ENCODE results near the gene UQCC2. TPM values are rescaled to one million over a fixed set of nuclear protein-coding genes. Genes with fewer than 3 reads are reported as not detected.

The UQCC2 gene
- total RNA-seq, 1 donor from 2014 or later: 48.7 TPM

DNA sequence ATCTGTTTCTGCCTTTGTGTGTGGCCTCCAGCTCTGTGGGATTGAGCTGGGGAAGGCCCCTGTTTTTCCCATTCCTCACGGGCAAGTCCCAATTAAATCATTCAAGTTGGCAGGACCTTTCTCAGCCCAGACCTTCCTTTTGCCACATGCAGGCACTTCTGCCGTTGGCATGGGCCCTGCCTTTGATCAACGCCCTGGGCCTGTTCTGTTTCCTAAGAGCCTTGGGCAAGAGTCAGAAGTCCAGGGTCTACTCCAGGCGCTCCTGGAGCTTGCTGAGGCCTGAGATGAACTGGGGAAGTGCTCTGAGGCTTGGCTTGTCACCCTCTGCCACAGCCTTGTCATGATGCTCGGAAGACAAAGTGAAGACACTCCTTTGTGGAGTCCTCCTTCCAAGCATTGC is 28.1 kb upstream of the UQCC2 start:
- Mint-ChIP-seq H3K27me3 (ENCODE audit: unreplicated experiment) (peaks cover 7% of the 10 kb centered on the region), H3K4me1 (ENCODE audit: low read depth, unreplicated experiment) (peaks cover 38% of the 10 kb centered on the region), H3K36me3 (ENCODE audit: unreplicated experiment) (no peaks in the 10 kb centered on the region), H3K27ac (ENCODE audit: unreplicated experiment) (no peak overlapping the region), H3K4me3 (ENCODE audit: unreplicated experiment) (no peak overlapping the region), H3K9me3 (ENCODE audit: unreplicated experiment) (peaks cover 3% of the 10 kb centered on the region)
- DNase-seq: no peak
- TF ChIP-seq CTCF (IDR thresholded peaks at IDR 0.05; ENCODE audit: partially characterized antibody, unreplicated experiment): no peak

DNA sequence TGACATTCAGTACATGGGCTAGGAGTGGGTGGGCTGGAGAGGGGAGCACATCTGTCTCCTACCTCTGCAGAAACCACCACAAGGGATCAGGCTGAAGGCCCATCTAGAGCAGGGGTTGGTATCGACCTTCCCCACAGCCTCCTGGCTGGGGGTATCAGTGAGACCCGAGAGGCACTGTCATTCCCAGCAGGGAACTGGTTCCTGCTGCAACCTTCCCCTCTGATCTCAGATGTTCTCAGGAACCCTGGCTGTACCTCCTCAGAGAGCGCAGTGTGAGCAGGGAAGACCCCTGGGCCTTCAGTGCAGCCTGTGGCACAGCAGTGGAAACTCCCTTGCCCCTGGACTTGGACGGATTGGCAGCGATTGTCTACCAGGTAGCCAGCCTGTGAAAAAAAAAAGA is 27.4 kb upstream of the UQCC2 start:
- Mint-ChIP-seq H3K4me1 (ENCODE audit: low read depth, unreplicated experiment) (peaks cover 37% of the 10 kb centered on the region), H3K9me3 (ENCODE audit: unreplicated experiment) (peaks cover 3% of the 10 kb centered on the region), H3K36me3 (ENCODE audit: unreplicated experiment) (no peaks in the 10 kb centered on the region), H3K27me3 (ENCODE audit: unreplicated experiment) (peaks cover 2% of the 10 kb centered on the region), H3K27ac (ENCODE audit: unreplicated experiment) (no peak overlapping the region), H3K4me3 (ENCODE audit: unreplicated experiment) (no peak overlapping the region)
- no peak for DNase-seq
- TF ChIP-seq CTCF (IDR thresholded peaks at IDR 0.05; ENCODE audit: partially characterized antibody, unreplicated experiment): no peak

DNA sequence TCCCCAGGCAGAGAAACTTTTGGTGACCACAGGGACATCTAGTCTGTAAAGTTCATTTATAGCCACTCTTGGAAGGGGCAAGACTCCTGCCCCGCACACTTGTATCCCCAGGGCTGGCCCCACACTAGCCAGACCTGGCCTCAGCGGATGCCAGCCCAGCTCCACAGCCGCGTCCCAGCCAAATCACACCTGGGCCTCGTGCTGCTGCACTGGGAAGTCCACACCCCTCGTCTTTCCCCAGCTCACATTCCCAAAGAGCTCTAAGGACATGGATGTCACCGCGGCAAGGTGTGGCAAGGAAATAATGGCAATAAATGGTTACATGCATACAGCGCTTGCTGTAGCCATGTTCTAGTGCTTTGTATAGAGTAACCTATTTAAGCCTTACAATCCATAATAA is 26.7 kb upstream of the UQCC2 start:
- Mint-ChIP-seq H3K4me1 (ENCODE audit: low read depth, unreplicated experiment) (peaks cover 34% of the 10 kb centered on the region), H3K27me3 (ENCODE audit: unreplicated experiment) (peaks cover 2% of the 10 kb centered on the region), H3K4me3 (ENCODE audit: unreplicated experiment) (no peak overlapping the region), H3K36me3 (ENCODE audit: unreplicated experiment) (no peaks in the 10 kb centered on the region), H3K27ac (ENCODE audit: unreplicated experiment) (no peak overlapping the region), H3K9me3 (ENCODE audit: unreplicated experiment) (peaks cover 3% of the 10 kb centered on the region)
- no peak for TF ChIP-seq CTCF (IDR thresholded peaks at IDR 0.05; ENCODE audit: partially characterized antibody, unreplicated experiment)
- DNase-seq: no peak

DNA sequence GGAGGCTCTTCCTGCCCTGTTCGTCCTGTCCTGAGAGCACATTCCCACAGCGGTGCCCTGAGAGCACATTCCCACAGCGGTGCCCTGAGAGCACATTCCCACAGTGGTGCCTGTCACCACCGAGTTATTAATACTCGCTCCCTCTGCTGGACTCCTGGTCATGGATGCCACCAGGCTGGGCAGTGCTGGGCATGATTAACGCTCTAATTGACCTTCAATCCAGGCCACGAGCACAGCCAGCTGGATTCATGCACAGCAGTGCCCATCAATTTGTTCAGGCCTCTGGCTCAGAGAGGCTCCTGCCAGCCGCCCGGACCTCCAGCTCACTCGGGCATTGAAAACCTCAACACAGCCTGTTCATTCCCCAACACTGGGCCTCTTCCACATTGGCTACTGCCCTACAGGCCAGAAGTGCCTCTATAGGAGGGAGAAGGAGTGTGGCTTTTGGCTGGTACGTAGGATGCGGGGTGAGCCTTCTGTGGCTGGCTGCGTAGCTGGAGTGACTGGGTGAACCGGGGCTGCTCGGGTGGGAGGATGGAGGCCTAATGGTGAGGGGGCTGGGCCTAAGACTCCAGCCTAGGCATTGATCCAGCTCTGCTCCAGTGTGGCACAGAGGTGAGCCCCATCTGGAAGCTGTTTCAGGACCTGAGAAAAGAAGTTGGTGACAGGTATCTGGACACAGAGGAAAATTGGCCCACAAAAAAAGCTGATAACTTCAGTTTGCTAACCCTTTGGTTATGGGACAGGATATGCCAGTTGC is 25.9 kb upstream of the UQCC2 start:
- Mint-ChIP-seq H3K4me3 (ENCODE audit: unreplicated experiment) (no peak overlapping the region), H3K9me3 (ENCODE audit: unreplicated experiment) (peaks cover 3% of the 10 kb centered on the region), H3K27ac (ENCODE audit: unreplicated experiment) (no peak overlapping the region), H3K36me3 (ENCODE audit: unreplicated experiment) (no peaks in the 10 kb centered on the region), H3K4me1 (ENCODE audit: low read depth, unreplicated experiment) (peaks cover 35% of the 10 kb centered on the region), H3K27me3 (ENCODE audit: unreplicated experiment) (peaks cover 2% of the 10 kb centered on the region)
- DNase-seq: no peak
- TF ChIP-seq CTCF (IDR thresholded peaks at IDR 0.05; ENCODE audit: partially characterized antibody, unreplicated experiment): no peak

DNA sequence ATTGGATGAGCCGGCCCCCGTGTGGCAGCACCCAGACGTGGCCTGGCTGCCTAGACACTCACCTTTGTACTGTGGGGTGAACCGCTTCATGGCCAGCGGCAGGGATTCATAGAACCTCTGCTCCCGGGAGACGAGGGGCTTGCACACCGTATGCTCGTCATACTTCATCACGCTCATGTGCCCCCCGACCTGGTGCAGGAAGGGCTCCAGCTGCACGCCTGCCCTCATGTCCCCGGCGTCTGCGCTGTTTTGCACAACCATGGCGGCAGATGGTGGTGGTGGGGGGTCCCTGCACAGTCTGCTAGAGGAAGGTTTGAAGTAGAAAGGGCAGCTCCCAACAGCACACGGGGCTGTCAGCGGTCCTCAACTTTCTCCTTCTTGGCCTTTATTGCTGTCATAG is 23.7 kb upstream of the UQCC2 start:
- TF ChIP-seq CTCF (IDR thresholded peaks at IDR 0.05; ENCODE audit: partially characterized antibody, unreplicated experiment): no peak
- peaks cover 37% of the 10 kb centered on the region for H3K4me1 Mint-ChIP-seq (ENCODE audit: low read depth, unreplicated experiment)
- H3K4me3 Mint-ChIP-seq (ENCODE audit: unreplicated experiment): no peak overlapping the region
- no peak overlapping the region for H3K27ac Mint-ChIP-seq (ENCODE audit: unreplicated experiment)
- no peak for DNase-seq
- H3K36me3 Mint-ChIP-seq (ENCODE audit: unreplicated experiment): no peaks in the 10 kb centered on the region
- H3K9me3 Mint-ChIP-seq (ENCODE audit: unreplicated experiment): peaks cover 3% of the 10 kb centered on the region
- peaks cover 10% of the 10 kb centered on the region for H3K27me3 Mint-ChIP-seq (ENCODE audit: unreplicated experiment)
